GM21367 (cell line): ENCODE results near the gene DNAJB7.
"Not testable (repeated sequence)": the region's sequence is repeated elsewhere in the genome, so short reads cannot be mapped to it uniquely, and the experiment has no call there.

Source experiments
- ATAC-seq: cut with Tn5 transposase; IDR thresholded peaks from one replicate; pipeline ENCODE4 v1.9.1; 2021; ENCODE audit not compliant: unreplicated experiment

DNAJB7 gene

GRCh38 chr22:40862013-40862412 lies at the start of gene DNAJB7:
Gene DNAJB7 (minus strand): TSS chr22:40862113. CDS start chr22:40861994, 119 bp downstream.
- no peak for ATAC-seq

- ATAC-seq = no peak
Measured at GRCh38 chr22:40908895-40909294, 47.0 kb upstream of the DNAJB7 start.

GRCh38 chr22:40904101-40904500 lies 42.2 kb upstream of the DNAJB7 start:
- no peak for ATAC-seq

- no peak for ATAC-seq
Measured at GRCh38 chr22:40898850-40899357, 37.0 kb upstream of the DNAJB7 start.

- ATAC-seq = no peak
Measured at GRCh38 chr22:40894417-40894816, 32.5 kb upstream of the DNAJB7 start.

GRCh38 chr22:40890881-40891280 lies 29.0 kb upstream of the DNAJB7 start:
- no peak for ATAC-seq

- ATAC-seq = no peak
Measured at GRCh38 chr22:40889116-40889515, 27.2 kb upstream of the DNAJB7 start.

- ATAC-seq = no peak
Measured at GRCh38 chr22:40878922-40879321, 17.0 kb upstream of the DNAJB7 start.

GRCh38 chr22:40877488-40877887 lies 15.6 kb upstream of the DNAJB7 start:
- no peak for ATAC-seq

GRCh38 chr22:40876907-40877306 lies 15.0 kb upstream of the DNAJB7 start:
- no peak for ATAC-seq

- no peak for ATAC-seq
Measured at GRCh38 chr22:40875111-40875510, 13.2 kb upstream of the DNAJB7 start.

GRCh38 chr22:40874016-40874415 lies 12.1 kb upstream of the DNAJB7 start:
- ATAC-seq = no peak

GRCh38 chr22:40868379-40868778 lies 6.5 kb upstream of the DNAJB7 start:
- ATAC-seq = not testable (repeated sequence)

- ATAC-seq = no peak
Measured at GRCh38 chr22:40867109-40867508, 5.2 kb upstream of the DNAJB7 start.

- ATAC-seq = no peak
Measured at GRCh38 chr22:40862537-40862936, 624 bp upstream of the DNAJB7 start.

GRCh38 chr22:40857309-40857855 lies 4.5 kb downstream of the DNAJB7 start:
- no peak for ATAC-seq

GRCh38 chr22:40856513-40857308 lies 5.2 kb downstream of the DNAJB7 start, which contains the start of the genes ST13 and XPNPEP3:
Gene ST13 (minus strand): TSS chr22:40856639. CDS start chr22:40856540, 99 bp downstream.
Gene XPNPEP3 (plus strand): TSS chr22:40857148. CDS start chr22:40857182, 34 bp downstream.
- ATAC-seq = peak; percentile 68

- ATAC-seq = peak; percentile 19
Measured at GRCh38 chr22:40855979-40856512, 5.9 kb downstream of the DNAJB7 start.

GRCh38 chr22:40855071-40855978 lies 6.6 kb downstream of the DNAJB7 start:
- ATAC-seq = no peak

GRCh38 chr22:40853961-40854360 lies 8.0 kb downstream of the DNAJB7 start:
- ATAC-seq = no peak

GRCh38 chr22:40853333-40853732 lies 8.6 kb downstream of the DNAJB7 start:
- ATAC-seq = no peak
